GM12878 (cell line): Measurements from ENCODE around the gene SH3BP1. TPM values are rescaled to one million over a fixed set of nuclear protein-coding genes. Genes with fewer than 3 reads are reported as not detected.

Experiments
- ASH2L ChIP-seq: fragments of 300-600, 200-600 bp; sonication (generic); IDR thresholded peaks from 2 replicates; pipeline ENCODE4 v1.6.1; 2017; ENCODE audit warnings: low read depth, mild to moderate bottlenecking, borderline replicate concordance
- ATF7 ChIP-seq: fragments of 450-650 bp; IDR thresholded peaks from 2 replicates; pipeline ENCODE4 v1.6.1; 2016; ENCODE audit warnings: low read depth, mild to moderate bottlenecking
- BACH1 ChIP-seq: fragments of 450-650 bp; IDR thresholded peaks from 2 replicates; pipeline ENCODE4 v1.6.1; 2017; ENCODE audit warnings: mild to moderate bottlenecking, borderline replicate concordance
- CBX3 ChIP-seq: fragments of 200-600 bp; sonication (generic); IDR thresholded peaks from 2 replicates; pipeline ENCODE4 v1.6.1; 2016; ENCODE audit warnings: low read depth, borderline replicate concordance
- CHD2 ChIP-seq: IDR thresholded peaks from 2 replicates; pipeline ENCODE4 v1.6.1; 2011; ENCODE audit warnings: low read depth, low read length, improper control_type of control experiment, borderline replicate concordance
- CHD4 ChIP-seq: fragments of 200-600 bp; sonication (generic); IDR thresholded peaks from 2 replicates; pipeline ENCODE4 v1.6.1; 2016; ENCODE audit warnings: mild to moderate bottlenecking
- DPF2 ChIP-seq: fragments of 450-650 bp; IDR thresholded peaks from 2 replicates; pipeline ENCODE4 v1.6.1; 2017; ENCODE audit warnings: mild to moderate bottlenecking
- EED ChIP-seq: sonication (generic); IDR thresholded peaks from 2 replicates; pipeline ENCODE4 v1.6.1; 2016; ENCODE audit warnings: antibody characterized with exemption, low read depth
- EP300 ChIP-seq, 2 experiments: fragments of 150-350 bp in 1 of 2; IDR thresholded peaks; 2 replicates each; pipeline ENCODE4 v1.6.1; 2011 to 2012; ENCODE audit warnings: low read depth in 2 of 2, low read length in 2 of 2, borderline replicate concordance in 1 of 2, improper control_type of control experiment in 1 of 2, inconsistent platforms in 1 of 2; ENCODE audit not compliant: control insufficient read depth in 1 of 2
- ESRRA ChIP-seq: IDR thresholded peaks from 2 replicates; pipeline ENCODE4 v1.6.1; 2012; ENCODE audit warnings: mild to moderate bottlenecking, low read length, improper control_type of control experiment
- FOXM1 ChIP-seq: IDR thresholded peaks from 2 replicates; pipeline ENCODE4 v1.6.1; 2012; ENCODE audit warnings: low read depth, mild to moderate bottlenecking, inconsistent platforms, low read length, moderate library complexity
- JUND ChIP-seq: IDR thresholded peaks from 2 replicates; pipeline ENCODE4 v1.6.1; 2012; ENCODE audit warnings: low read depth, mild to moderate bottlenecking, low read length, improper control_type of control experiment, moderate library complexity
- MTA2 ChIP-seq: fragments of 450-650 bp; IDR thresholded peaks from 2 replicates; pipeline ENCODE4 v1.6.1; 2016; ENCODE audit warnings: low read depth, mild to moderate bottlenecking, moderate library complexity
- NFIC ChIP-seq: IDR thresholded peaks from 2 replicates; pipeline ENCODE4 v1.6.1; 2012; ENCODE audit warnings: low read depth, mild to moderate bottlenecking, inconsistent platforms, low read length, moderate library complexity
- NR2F1 ChIP-seq: fragments of 450-650 bp; conservative IDR thresholded peaks from 2 replicates; pipeline ENCODE4 v1.6.1; 2017; ENCODE audit warnings: mild to moderate bottlenecking
- PAX5 ChIP-seq: IDR thresholded peaks from 2 replicates; pipeline ENCODE4 v1.6.1; 2011; ENCODE audit warnings: low read depth, low read length, borderline replicate concordance
- PAX8 ChIP-seq: fragments of 450-650 bp; IDR thresholded peaks from 2 replicates; pipeline ENCODE4 v1.6.1; 2017; ENCODE audit warnings: mild to moderate bottlenecking, moderate library complexity
- POLR2A ChIP-seq: IDR thresholded peaks from 2 replicates; pipeline ENCODE4 v1.6.1; 2011; ENCODE audit warnings: low read depth, mild to moderate bottlenecking, low read length
- RELB ChIP-seq: fragments of 450-650 bp; IDR thresholded peaks from 2 replicates; pipeline ENCODE4 v1.6.1; 2017; ENCODE audit warnings: low read depth, mild to moderate bottlenecking, moderate library complexity
- SIN3A ChIP-seq: IDR thresholded peaks from 2 replicates; pipeline ENCODE4 v1.6.1; 2012; ENCODE audit warnings: low read depth, low read length, improper control_type of control experiment
- SIX5 ChIP-seq: IDR thresholded peaks from 2 replicates; pipeline ENCODE4 v1.6.1; 2011; ENCODE audit warnings: mild to moderate bottlenecking, low read depth, low read length, moderate library complexity; ENCODE audit not compliant: severe bottlenecking
- SMAD5 ChIP-seq: IDR thresholded peaks from 2 replicates; pipeline ENCODE4 v1.6.1; 2016; ENCODE audit warnings: antibody characterized with exemption, low read depth
- TCF12 ChIP-seq: IDR thresholded peaks from 2 replicates; pipeline ENCODE4 v1.6.1; 2011; ENCODE audit warnings: low read depth, mild to moderate bottlenecking, low read length
- ZNF622 ChIP-seq: fragments of 450-650 bp; IDR thresholded peaks from 2 replicates; pipeline ENCODE4 v1.6.1; 2017; ENCODE audit warnings: mild to moderate bottlenecking, inconsistent platforms
- polyA plus RNA-seq, 11 experiments: library from polyadenylated mRNA; depleted of rRNA in 4 of 11; unstranded in 6 of 11; stranded (reverse) in 5 of 11; fragments of >200 nt; fragmentation: Nextera tagmentation in 4 of 11; fragmentation: Illumina TruSeq in 1 of 11; extraction: Ambion mirVana in 4 of 11; extraction: Trizol in 1 of 11; gene quantifications; 1 replicate in 1 of 11; 2 replicates in 10 of 11; pipeline versions ENCODE4 v1.2.1 to v1.2.3, GENCODE V29; 2011 to 2016; ENCODE audit warnings: inconsistent platforms in 2 of 11, missing spikeins in 2 of 11, low read depth in 1 of 11
- total RNA-seq, 4 experiments: library from RNA; depleted of rRNA in 3 of 4; stranded (reverse); fragments of >200 nt in 3 of 4; fragmentation: Illumina TruSeq in 1 of 4; extraction: Trizol in 1 of 4; gene quantifications; 2 replicates each; pipeline versions ENCODE4 v1.2.1 to v1.2.3, GENCODE V29; 2013 to 2021
- TF ChIP-seq, protein P1 (sequence below): IDR thresholded peaks from 2 replicates; pipeline ENCODE4 v1.6.1; 2012; ENCODE audit warnings: improper control_type of control experiment, low read depth, low read length; ENCODE audit not compliant: insufficient replicate concordance
- TF ChIP-seq, protein P2 (sequence below), 3 experiments: IDR thresholded peaks in 2 of 3; conservative IDR thresholded peaks in 1 of 3; 2 replicates each; pipeline ENCODE4 v1.5.1; 2011; ENCODE audit warnings: low read depth in 3 of 3, low read length in 3 of 3, mild to moderate bottlenecking in 3 of 3, control low read depth in 2 of 3, moderate library complexity in 2 of 3, inconsistent platforms in 1 of 3, mixed read lengths in 1 of 3; ENCODE audit not compliant: control insufficient read depth in 2 of 3, insufficient read depth in 1 of 3; ENCODE audit errors: extremely low read depth in 1 of 3

Gene SH3BP1
- total and polyA plus RNA-seq, 10 of the 15 experiments (the other 5 are each of a cell fraction or from before 2014, with no cell fraction given): 0.29 to 70.5 (median 22.5) TPM

DNA sequence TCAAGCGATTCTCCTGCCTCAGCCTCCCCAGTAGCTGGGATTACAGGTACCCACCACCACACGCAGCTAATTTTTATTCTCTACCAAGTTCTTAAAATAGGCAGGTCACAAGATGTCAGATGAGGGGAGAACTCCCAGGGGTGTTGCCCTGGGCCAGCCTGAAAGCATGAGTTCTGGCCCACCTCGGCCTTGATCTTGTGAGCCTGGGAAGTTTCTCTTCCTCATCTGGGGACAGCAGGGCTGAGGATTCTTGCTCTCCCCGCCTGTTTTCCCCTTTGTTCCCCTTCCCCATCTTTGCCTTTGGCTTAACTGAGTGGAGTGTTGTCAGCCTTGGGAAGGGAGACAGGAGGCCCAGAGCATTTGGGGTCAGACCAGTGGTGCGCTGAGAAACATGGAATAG lies 22.6 kb downstream of the SH3BP1 start (continued):
- TF ChIP-seq, protein P1, sequence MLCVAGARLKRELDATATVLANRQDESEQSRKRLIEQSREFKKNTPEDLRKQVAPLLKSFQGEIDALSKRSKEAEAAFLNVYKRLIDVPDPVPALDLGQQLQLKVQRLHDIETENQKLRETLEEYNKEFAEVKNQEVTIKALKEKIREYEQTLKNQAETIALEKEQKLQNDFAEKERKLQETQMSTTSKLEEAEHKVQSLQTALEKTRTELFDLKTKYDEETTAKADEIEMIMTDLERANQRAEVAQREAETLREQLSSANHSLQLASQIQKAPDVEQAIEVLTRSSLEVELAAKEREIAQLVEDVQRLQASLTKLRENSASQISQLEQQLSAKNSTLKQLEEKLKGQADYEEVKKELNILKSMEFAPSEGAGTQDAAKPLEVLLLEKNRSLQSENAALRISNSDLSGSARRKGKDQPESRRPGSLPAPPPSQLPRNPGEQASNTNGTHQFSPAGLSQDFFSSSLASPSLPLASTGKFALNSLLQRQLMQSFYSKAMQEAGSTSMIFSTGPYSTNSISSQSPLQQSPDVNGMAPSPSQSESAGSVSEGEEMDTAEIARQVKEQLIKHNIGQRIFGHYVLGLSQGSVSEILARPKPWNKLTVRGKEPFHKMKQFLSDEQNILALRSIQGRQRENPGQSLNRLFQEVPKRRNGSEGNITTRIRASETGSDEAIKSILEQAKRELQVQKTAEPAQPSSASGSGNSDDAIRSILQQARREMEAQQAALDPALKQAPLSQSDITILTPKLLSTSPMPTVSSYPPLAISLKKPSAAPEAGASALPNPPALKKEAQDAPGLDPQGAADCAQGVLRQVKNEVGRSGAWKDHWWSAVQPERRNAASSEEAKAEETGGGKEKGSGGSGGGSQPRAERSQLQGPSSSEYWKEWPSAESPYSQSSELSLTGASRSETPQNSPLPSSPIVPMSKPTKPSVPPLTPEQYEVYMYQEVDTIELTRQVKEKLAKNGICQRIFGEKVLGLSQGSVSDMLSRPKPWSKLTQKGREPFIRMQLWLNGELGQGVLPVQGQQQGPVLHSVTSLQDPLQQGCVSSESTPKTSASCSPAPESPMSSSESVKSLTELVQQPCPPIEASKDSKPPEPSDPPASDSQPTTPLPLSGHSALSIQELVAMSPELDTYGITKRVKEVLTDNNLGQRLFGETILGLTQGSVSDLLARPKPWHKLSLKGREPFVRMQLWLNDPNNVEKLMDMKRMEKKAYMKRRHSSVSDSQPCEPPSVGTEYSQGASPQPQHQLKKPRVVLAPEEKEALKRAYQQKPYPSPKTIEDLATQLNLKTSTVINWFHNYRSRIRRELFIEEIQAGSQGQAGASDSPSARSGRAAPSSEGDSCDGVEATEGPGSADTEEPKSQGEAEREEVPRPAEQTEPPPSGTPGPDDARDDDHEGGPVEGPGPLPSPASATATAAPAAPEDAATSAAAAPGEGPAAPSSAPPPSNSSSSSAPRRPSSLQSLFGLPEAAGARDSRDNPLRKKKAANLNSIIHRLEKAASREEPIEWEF: no peak
- TF ChIP-seq, protein P2, sequence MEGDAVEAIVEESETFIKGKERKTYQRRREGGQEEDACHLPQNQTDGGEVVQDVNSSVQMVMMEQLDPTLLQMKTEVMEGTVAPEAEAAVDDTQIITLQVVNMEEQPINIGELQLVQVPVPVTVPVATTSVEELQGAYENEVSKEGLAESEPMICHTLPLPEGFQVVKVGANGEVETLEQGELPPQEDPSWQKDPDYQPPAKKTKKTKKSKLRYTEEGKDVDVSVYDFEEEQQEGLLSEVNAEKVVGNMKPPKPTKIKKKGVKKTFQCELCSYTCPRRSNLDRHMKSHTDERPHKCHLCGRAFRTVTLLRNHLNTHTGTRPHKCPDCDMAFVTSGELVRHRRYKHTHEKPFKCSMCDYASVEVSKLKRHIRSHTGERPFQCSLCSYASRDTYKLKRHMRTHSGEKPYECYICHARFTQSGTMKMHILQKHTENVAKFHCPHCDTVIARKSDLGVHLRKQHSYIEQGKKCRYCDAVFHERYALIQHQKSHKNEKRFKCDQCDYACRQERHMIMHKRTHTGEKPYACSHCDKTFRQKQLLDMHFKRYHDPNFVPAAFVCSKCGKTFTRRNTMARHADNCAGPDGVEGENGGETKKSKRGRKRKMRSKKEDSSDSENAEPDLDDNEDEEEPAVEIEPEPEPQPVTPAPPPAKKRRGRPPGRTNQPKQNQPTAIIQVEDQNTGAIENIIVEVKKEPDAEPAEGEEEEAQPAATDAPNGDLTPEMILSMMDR (IDR thresholded peaks at IDR 0.05 in 2 of 3, conservative IDR thresholded peaks at IDR 0.05 in 1 of 3; ENCODE audit: control insufficient read depth in 2 of 3, extremely low read depth in 1 of 3, insufficient read depth in 1 of 3, low read depth in 3 of 3, low read length in 3 of 3): no peak
- TF ChIP-seq CHD2 (no peak), EED (no peak), TCF12 (no peak), CHD4 (no peak), SIX5 (no peak), FOXM1 (no peak), MTA2 (no peak), SMAD5 (no peak), ASH2L (no peak), NR2F1 (peak; percentile 76), DPF2 (0 out of 2 replicates have a peak, but pooled peaks have one; percentile 29), PAX8 (no peak), ESRRA (no peak), CBX3 (no peak), BACH1 (no peak), ZNF622 (no peak), POLR2A (no peak), RELB (peak; percentile 56; the same call in 1 of the 2 replicates), EP300 (IDR thresholded peaks at IDR 0.05; ENCODE audit: borderline replicate concordance in 1 of 2, control insufficient read depth in 1 of 2, low read depth in 2 of 2, low read length in 2 of 2) (no peak), NFIC (no peak), JUND (no peak), PAX5 (no peak), SIN3A (no peak), ATF7 (no peak)
